Common myeloid progenitor, CD34-positive (primary cell): ENCODE measurements around the gene SEMA6B.

Source experiments
- CTCF ChIA-PET: fragments of 350-600 bp; sonication (Branson Sonifier 250); formaldehyde crosslinking; loops from one replicate; lab custom pipeline; 2021; ENCODE audit warnings: antibody characterized with exemption; lab: Charles Lee
- POLR2A ChIA-PET: fragments of 350-600 bp; sonication (Branson Sonifier 250); formaldehyde crosslinking; loops from one replicate; lab custom pipeline; 2021; ENCODE audit warnings: antibody characterized with exemption; lab: Charles Lee
- DNase-seq, 3 donors: peaks; one replicate each; pipeline versions ENCODE4 v3.0.0 to v3.0.0-alpha.2; 2013
- H3K27ac ChIP-seq, 2 experiments: 1 replicate in 1 of 2; 2 replicates in 1 of 2; pipeline ENCODE4 v1.7.0; 2013; ENCODE audit warnings: inconsistent platforms in 2 of 2, low read length in 2 of 2, mild to moderate bottlenecking in 2 of 2, low read depth in 1 of 2, moderate library complexity in 1 of 2; ENCODE audit not compliant: severe bottlenecking in 2 of 2, insufficient read depth in 1 of 2, poor library complexity in 1 of 2
- H3K27me3 ChIP-seq, 5 experiments: replicated peaks in 2 of 5; 1 replicate in 3 of 5; 2 replicates in 2 of 5; pipeline versions ENCODE4 v1.6.1 to v1.7.0; 2013; ENCODE audit warnings: low read length in 4 of 5, mild to moderate bottlenecking in 2 of 5, moderate library complexity in 2 of 5, inconsistent platforms in 1 of 5; ENCODE audit not compliant: insufficient read depth in 5 of 5, control insufficient read depth in 4 of 5
- H3K36me3 ChIP-seq, 4 experiments: 1 replicate in 2 of 4; 2 replicates in 2 of 4; pipeline versions ENCODE4 v1.6.1 to v1.7.0; 2013; ENCODE audit warnings: low read length in 3 of 4, control low read depth in 1 of 4, mild to moderate bottlenecking in 1 of 4; ENCODE audit not compliant: control insufficient read depth in 4 of 4, insufficient read depth in 4 of 4
- H3K4me1 ChIP-seq, 4 experiments: 1 replicate in 3 of 4; 2 replicates in 1 of 4; pipeline versions ENCODE4 v1.6.1 to v1.7.1; 2013; ENCODE audit warnings: low read length in 3 of 4, mild to moderate bottlenecking in 3 of 4, control low read depth in 1 of 4, inconsistent platforms in 1 of 4, moderate library complexity in 1 of 4; ENCODE audit not compliant: control insufficient read depth in 4 of 4, insufficient read depth in 4 of 4; ENCODE audit errors: control extremely low read depth in 1 of 4
- H3K4me3 ChIP-seq, 7 experiments: 1 replicate in 4 of 7; 2 replicates in 3 of 7; pipeline versions ENCODE4 v1.5.1 to v1.7.0; 2013; ENCODE audit warnings: mild to moderate bottlenecking in 7 of 7, low read length in 6 of 7, moderate library complexity in 6 of 7, inconsistent platforms in 2 of 7, low read depth in 2 of 7, control low read depth in 1 of 7; ENCODE audit not compliant: insufficient read depth in 4 of 7, control insufficient read depth in 1 of 7; ENCODE audit errors: extremely low read depth in 1 of 7
- H3K9me3 ChIP-seq, 5 experiments: 1 replicate in 4 of 5; 2 replicates in 1 of 5; pipeline versions ENCODE4 v1.6.1 to v1.7.1; 2013; ENCODE audit warnings: low read length in 4 of 5, mild to moderate bottlenecking in 2 of 5, inconsistent platforms in 1 of 5, low read depth in 1 of 5, moderate library complexity in 1 of 5; ENCODE audit not compliant: control insufficient read depth in 4 of 5, insufficient read depth in 2 of 5; ENCODE audit errors: control extremely low read depth in 1 of 5
- whole genome bisulfite sequencing: methylation state at CpG from one replicate; pipeline ENCODE4 v1.1.5; 2013; ENCODE audit not compliant: insufficient coverage; 5-methylcytosine and 5-hydroxymethylcytosine counted together

Gene SEMA6B

GRCh38 chr19:4600893-4601292 lies 41.4 kb upstream of the SEMA6B start:
- no peak for DNase-seq
- Histone ChIP-seq H3K4me1 (peaks cover 0 to 17% (median 15%) of the 10 kb centered on the region in 4 experiments), H3K9me3 (no peaks in the 10 kb centered on the region), H3K4me3 (no peak overlapping the region), H3K27me3 (peaks cover 0 to 22% (median 7%) of the 10 kb centered on the region in 5 experiments), H3K36me3 (no peaks in the 10 kb centered on the region), H3K27ac (no peak overlapping the region)
- WGBS: 92% methylated on average over 5 of the region's 5 CpGs
- CTCF ChIA-PET: interaction anchor here (1.5 to 6.9 kb wide), 2 partner anchors 33 to 36 kb away, joined by 3 to 32 read pairs; no protein-coding TSS in a partner anchor
- POLR2A ChIA-PET: no interaction called here

GRCh38 chr19:4600082-4600481 lies 40.6 kb upstream of the SEMA6B start:
- POLR2A ChIA-PET: no interaction called here

GRCh38 chr19:4598712-4599111 lies 39.2 kb upstream of the SEMA6B start:
- DNase-seq: no peak
- Histone ChIP-seq H3K9me3 (no peaks in the 10 kb centered on the region), H3K36me3 (no peaks in the 10 kb centered on the region), H3K4me3 (peak overlapping the region in 5 of 7 experiments; percentile 47 to 71 (median 57)), H3K27ac (no peak overlapping the region), H3K4me1 (peaks cover 0 to 17% (median 16%) of the 10 kb centered on the region in 4 experiments), H3K27me3 (peaks cover 0 to 33% (median 7%) of the 10 kb centered on the region in 5 experiments)
- WGBS: 4% methylated on average over 4 of the region's 17 CpGs
- ChIA-PET POLR2A (interaction anchor here (1.2 kb wide), 1 partner anchor 8 kb away, joined by 4 read pairs; no protein-coding TSS in a partner anchor), CTCF (interaction anchor here (1.2 to 6.9 kb wide), 4 partner anchors 10 to 38 kb away, joined by 3 to 32 read pairs (median 10); no protein-coding TSS in a partner anchor)

More at GRCh38 chr19:4600082-4600481, 40.6 kb upstream of the SEMA6B start:
- H3K27ac ChIP-seq: no peak overlapping the region
- DNase-seq: no peak
- H3K27me3 ChIP-seq: peaks cover 0 to 29% (median 7%) of the 10 kb centered on the region in 5 experiments
- CTCF ChIA-PET: interaction anchor here (1.2 to 6.9 kb wide), 3 partner anchors 8 to 36 kb away, joined by 3 to 32 read pairs (median 4); no protein-coding TSS in a partner anchor
- H3K36me3 ChIP-seq: no peaks in the 10 kb centered on the region
- no peaks in the 10 kb centered on the region for H3K9me3 ChIP-seq
- peaks cover 0 to 17% (median 15%) of the 10 kb centered on the region in 4 experiments for H3K4me1 ChIP-seq
- no peak overlapping the region for H3K4me3 ChIP-seq
- WGBS: 99% methylated on average over 8 of the region's 10 CpGs

GRCh38 chr19:4597975-4598671 lies 38.6 kb upstream of the SEMA6B start:
- Histone ChIP-seq H3K36me3 (no peaks in the 10 kb centered on the region), H3K9me3 (no peaks in the 10 kb centered on the region), H3K4me3 (peak overlapping the region; percentile 22 to 71 (median 48)), H3K27me3 (peaks cover 0 to 30% (median 7%) of the 10 kb centered on the region in 5 experiments), H3K27ac (no peak overlapping the region), H3K4me1 (peaks cover 0 to 17% (median 16%) of the 10 kb centered on the region in 4 experiments)
- POLR2A ChIA-PET: interaction anchor here (0.7 to 1.2 kb wide), 2 partner anchors 9 to 58 kb away, joined by 3 to 4 read pairs; no protein-coding TSS in a partner anchor
- DNase-seq: peak; percentile 83 to 92 (median 90)
- CTCF ChIA-PET: interaction anchor here (1.2 to 6.9 kb wide), 7 partner anchors 12 to 39 kb away, joined by 3 to 32 read pairs (median 3); no protein-coding TSS in a partner anchor
- WGBS: 0% methylated on average over 14 of the region's 32 CpGs

- Histone ChIP-seq H3K4me1 (peaks cover 0 to 17% (median 16%) of the 10 kb centered on the region in 4 experiments), H3K9me3 (no peaks in the 10 kb centered on the region), H3K27ac (no peak overlapping the region), H3K36me3 (no peaks in the 10 kb centered on the region), H3K27me3 (peaks cover 0 to 33% (median 10%) of the 10 kb centered on the region in 5 experiments), H3K4me3 (peak overlapping the region in 5 of 7 experiments; percentile 13 to 60 (median 40))
- ChIA-PET POLR2A (interaction anchor here (0.6 to 1.2 kb wide), 4 partner anchors 10 to 1846 kb away, joined by 3 to 5 read pairs (median 4); no protein-coding TSS in a partner anchor), CTCF (interaction anchor here (0.8 to 6.9 kb wide), 7 partner anchors 12 to 52 kb away, joined by 3 to 32 read pairs (median 3); no protein-coding TSS in a partner anchor)
- DNase-seq: no peak
- WGBS: 8% methylated on average over 9 of the region's 27 CpGs
Measured at GRCh38 chr19:4597278-4597974, 37.9 kb upstream of the SEMA6B start.

GRCh38 chr19:4596033-4596904 lies 36.8 kb upstream of the SEMA6B start:
- Histone ChIP-seq H3K4me3 (no peak overlapping the region), H3K9me3 (no peaks in the 10 kb centered on the region), H3K27ac (no peak overlapping the region), H3K4me1 (peaks cover 0 to 17% (median 16%) of the 10 kb centered on the region in 4 experiments), H3K27me3 (peaks cover 0 to 35% (median 10%) of the 10 kb centered on the region in 5 experiments), H3K36me3 (no peaks in the 10 kb centered on the region)
- CTCF ChIA-PET: interaction anchor here (0.8 to 6.9 kb wide), 4 partner anchors 11 to 53 kb away, joined by 3 to 32 read pairs (median 12); no protein-coding TSS in a partner anchor
- DNase-seq: no peak
- WGBS: 40% methylated on average over 9 of the region's 21 CpGs
- POLR2A ChIA-PET: no interaction called here
